GM06990 (cell line): ENCODE measurements around the gene WT1.

Source experiments
- DNase-seq: peaks from one replicate; pipeline ENCODE4 v3.0.0-alpha.2; 2011; ENCODE audit not compliant: insufficient read length; ENCODE audit errors: extremely low read depth
- H3K27me3 ChIP-seq: replicated peaks from 2 replicates; pipeline ENCODE4 v1.6.0; 2011; ENCODE audit warnings: low read length; ENCODE audit not compliant: control insufficient read depth, insufficient read depth
- H3K36me3 ChIP-seq: 2 replicates; pipeline ENCODE4 v1.5.1; 2011; ENCODE audit warnings: low read length; ENCODE audit not compliant: control insufficient read depth, insufficient read depth
- H3K4me3 ChIP-seq: replicated peaks from 2 replicates; pipeline ENCODE4 v1.5.1; 2011; ENCODE audit warnings: low read depth, mild to moderate bottlenecking, control low read depth, low read length
- TF ChIP-seq, protein P1 (sequence below): IDR thresholded peaks from 2 replicates; pipeline ENCODE4 v1.5.1; 2011; ENCODE audit warnings: low read length, control low read depth, mild to moderate bottlenecking, inconsistent platforms; ENCODE audit not compliant: insufficient read depth, poor library complexity, severe bottlenecking

The WT1 gene

DNA sequence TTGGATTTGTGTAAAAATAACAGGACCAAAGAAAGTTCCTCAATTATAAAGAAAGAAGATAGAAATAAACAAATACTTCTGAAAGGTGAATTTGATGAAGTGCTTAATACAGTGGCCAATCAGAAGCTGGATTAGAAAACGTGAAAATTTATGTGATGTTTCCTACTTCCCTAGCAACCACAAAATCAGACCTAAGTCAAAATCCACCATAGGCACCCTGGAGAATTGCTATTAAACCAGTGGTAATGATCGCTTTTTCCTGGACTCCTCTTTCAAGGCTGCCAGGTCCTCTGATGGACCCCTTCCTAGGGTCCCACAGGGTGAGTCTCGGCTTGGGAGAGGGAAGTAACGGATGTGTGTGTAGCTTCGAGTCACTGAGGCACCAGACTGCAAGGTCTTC lies 9.6 kb downstream of the WT1 start:
- TF ChIP-seq, protein P1, sequence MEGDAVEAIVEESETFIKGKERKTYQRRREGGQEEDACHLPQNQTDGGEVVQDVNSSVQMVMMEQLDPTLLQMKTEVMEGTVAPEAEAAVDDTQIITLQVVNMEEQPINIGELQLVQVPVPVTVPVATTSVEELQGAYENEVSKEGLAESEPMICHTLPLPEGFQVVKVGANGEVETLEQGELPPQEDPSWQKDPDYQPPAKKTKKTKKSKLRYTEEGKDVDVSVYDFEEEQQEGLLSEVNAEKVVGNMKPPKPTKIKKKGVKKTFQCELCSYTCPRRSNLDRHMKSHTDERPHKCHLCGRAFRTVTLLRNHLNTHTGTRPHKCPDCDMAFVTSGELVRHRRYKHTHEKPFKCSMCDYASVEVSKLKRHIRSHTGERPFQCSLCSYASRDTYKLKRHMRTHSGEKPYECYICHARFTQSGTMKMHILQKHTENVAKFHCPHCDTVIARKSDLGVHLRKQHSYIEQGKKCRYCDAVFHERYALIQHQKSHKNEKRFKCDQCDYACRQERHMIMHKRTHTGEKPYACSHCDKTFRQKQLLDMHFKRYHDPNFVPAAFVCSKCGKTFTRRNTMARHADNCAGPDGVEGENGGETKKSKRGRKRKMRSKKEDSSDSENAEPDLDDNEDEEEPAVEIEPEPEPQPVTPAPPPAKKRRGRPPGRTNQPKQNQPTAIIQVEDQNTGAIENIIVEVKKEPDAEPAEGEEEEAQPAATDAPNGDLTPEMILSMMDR = no peak
- Histone ChIP-seq H3K4me3 (no peak overlapping the region), H3K36me3 (no peaks in the 10 kb centered on the region), H3K27me3 (no peaks in the 10 kb centered on the region; the same call in 1 of the 2 replicates)
- DNase-seq = no peak

DNA sequence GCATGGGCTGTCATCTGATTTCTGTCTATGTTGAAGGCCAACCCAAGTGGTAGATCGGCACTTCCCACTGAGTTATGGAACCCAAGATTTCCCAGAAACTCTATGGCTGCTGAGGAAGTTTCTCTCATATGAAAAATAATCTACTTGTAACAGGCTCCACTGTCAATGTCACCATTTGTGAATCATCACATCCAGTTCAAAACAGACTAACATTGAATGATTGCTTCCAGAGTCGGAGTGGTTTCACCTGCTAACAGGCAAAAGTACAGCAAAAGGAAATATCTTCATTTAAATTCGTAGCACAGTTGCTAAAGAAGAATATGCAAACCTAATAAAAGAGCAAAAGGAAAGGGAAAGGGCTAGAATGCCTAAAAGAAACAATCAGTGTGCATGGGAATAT lies 12.8 kb downstream of the WT1 start:
- TF ChIP-seq, protein P1 = no peak
- DNase-seq = no peak
- Histone ChIP-seq H3K27me3 (no peaks in the 10 kb centered on the region; the same call in 1 of the 2 replicates), H3K4me3 (no peak overlapping the region), H3K36me3 (no peaks in the 10 kb centered on the region)

DNA sequence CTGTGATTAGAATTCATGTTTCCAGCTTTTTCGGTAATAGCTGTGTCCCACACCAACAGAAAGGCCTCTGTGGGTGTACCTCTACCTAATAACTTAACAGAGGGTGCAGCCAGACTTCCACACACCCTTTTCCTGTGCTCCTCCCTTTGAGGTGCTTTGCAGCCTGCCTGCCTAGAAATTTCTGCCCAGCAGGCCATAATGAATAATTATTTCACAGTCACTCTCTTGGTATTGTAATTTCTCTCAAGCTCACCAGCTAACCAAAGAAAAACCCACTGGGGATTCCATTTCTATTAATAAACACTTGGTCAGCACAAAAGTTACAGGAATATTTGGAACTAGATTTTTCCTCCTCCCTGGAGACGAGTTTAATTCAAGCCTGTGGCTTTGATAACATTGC lies 13.3 kb downstream of the WT1 start:
- TF ChIP-seq, protein P1 = no peak
- Histone ChIP-seq H3K27me3 (no peaks in the 10 kb centered on the region; the same call in 1 of the 2 replicates), H3K4me3 (no peak overlapping the region), H3K36me3 (no peaks in the 10 kb centered on the region)
- DNase-seq = no peak

DNA sequence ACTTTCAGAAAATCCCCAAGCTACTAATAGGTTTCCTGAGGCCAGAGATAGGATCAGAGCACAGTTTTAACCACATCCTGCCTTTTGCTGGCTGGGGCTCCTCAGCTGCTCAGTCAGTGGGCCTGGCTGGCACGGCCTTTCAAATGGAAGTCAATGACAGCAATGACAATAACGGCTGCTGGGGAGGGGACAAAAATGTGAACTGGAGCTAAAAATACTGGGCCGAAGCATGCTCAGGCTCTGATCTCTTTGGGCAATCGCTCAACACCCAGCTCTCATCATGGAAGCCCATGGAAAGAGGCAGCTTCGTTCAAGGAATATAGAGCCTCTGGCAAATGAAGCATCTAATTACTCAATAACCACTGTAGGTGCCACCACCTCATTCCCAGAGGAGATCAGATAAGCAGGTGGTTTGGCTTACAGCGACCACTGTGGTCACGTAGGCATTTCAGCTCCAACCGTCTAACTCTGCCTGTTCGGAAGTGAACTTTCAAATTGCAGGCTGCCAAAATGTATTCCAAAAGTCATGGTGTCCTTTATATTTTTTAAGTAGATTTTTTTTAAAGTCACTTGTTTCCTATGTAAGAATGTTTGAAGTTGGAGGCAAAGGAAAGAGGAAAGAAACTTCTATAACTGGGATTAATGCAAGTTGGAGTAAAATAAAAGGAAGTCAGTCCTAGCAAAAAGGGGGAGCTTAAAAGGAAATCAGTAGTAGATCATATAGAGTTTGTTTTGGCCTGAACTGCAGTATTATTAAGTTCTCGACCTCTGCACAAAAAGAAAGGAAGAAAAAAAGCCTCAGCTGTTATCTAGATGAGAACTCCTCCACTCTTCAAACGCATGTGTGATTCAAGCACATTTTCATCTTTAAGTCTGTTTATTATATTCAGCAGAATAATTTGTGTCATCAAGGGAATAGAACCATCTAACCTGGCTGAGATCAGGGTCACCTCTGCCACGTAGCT lies 14.1 kb downstream of the WT1 start:
- Histone ChIP-seq H3K4me3 (no peak overlapping the region), H3K27me3 (no peaks in the 10 kb centered on the region), H3K36me3 (no peaks in the 10 kb centered on the region)
- DNase-seq = no peak
- TF ChIP-seq, protein P1 = no peak

DNA sequence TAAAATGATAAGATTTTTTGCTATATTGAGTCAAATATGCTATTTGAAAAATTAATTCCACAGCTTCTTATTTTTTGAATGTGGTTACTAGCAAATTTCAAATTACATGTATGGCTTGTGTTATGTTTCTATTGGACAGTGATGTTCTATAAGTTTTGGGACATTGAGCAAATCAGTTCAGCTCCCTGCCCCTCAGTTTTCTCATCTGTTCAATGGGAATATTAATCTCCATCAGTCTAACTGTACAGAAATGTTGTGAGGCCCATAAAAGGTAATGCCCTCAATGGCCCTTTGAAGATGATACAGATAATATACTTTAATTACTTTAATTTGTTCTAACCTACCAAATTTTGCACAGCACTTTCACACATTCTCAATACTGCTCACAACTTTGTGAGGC lies 15.2 kb downstream of the WT1 start:
- H3K4me3 ChIP-seq = no peak overlapping the region
- no peaks in the 10 kb centered on the region for H3K27me3 ChIP-seq
- TF ChIP-seq, protein P1 = no peak
- no peak for DNase-seq
- no peaks in the 10 kb centered on the region for H3K36me3 ChIP-seq

DNA sequence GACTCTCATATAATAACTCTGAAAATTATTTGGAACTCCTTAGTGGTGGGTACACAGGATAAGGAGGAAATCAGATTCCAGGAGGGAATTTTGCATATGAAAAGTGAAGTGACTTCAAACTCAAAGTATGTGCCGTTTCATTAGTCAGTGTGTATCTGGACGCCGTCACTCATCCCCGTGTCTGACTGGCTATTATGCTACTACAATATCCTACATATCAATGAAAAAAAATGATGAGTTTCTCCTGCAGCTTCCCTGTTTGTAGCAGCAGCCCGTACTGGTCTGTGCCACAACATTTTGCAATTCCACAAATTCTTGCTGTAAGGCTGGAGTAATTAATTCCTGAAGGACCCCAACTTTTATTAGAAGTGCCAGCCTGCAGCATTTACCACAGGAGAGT lies 16.5 kb downstream of the WT1 start:
- no peaks in the 10 kb centered on the region for H3K36me3 ChIP-seq
- TF ChIP-seq, protein P1 = no peak
- no peak overlapping the region for H3K4me3 ChIP-seq
- no peak for DNase-seq
- no peaks in the 10 kb centered on the region for H3K27me3 ChIP-seq
